Activated CD4-positive, alpha-beta T cell treated with anti-CD3 and anti-CD28 coated beads, Interleukin-2, amount 50 U/mL, for 16 hours (primary cell): Measurements from ENCODE around the gene OASL.
"Not testable (repeated sequence)": the region's sequence is repeated elsewhere in the genome, so short reads cannot be mapped to it uniquely, and the experiment has no call there.

Experiments used
- DNase-seq: peaks from one replicate; pipeline ENCODE4 v3.0.0-alpha.2; 2020

The OASL gene

GRCh38 chr12:121057794-121058193 is 18.7 kb upstream of the OASL start:
- DNase-seq: no peak

GRCh38 chr12:121053706-121054105 is 14.7 kb upstream of the OASL start:
- no peak for DNase-seq

- no peak for DNase-seq
These were observed 11.7 kb upstream of the OASL start for GRCh38 chr12:121050725-121051124.

GRCh38 chr12:121048442-121048841 is 9.4 kb upstream of the OASL start:
- DNase-seq: no peak

GRCh38 chr12:121047400-121047799 is 8.4 kb upstream of the OASL start:
- DNase-seq: not testable (repeated sequence)

GRCh38 chr12:121043067-121043466 is 4.0 kb upstream of the OASL start:
- DNase-seq: no peak

- DNase-seq: peak; percentile 89
These were observed 2.2 kb downstream of the OASL start for GRCh38 chr12:121036810-121037326.

GRCh38 chr12:121034616-121035305 is 4.3 kb downstream of the OASL start:
- DNase-seq: no peak

- DNase-seq: peak; percentile 93
These were observed 5.3 kb downstream of the OASL start for GRCh38 chr12:121033625-121034349.

- no peak for DNase-seq
These were observed 8.4 kb downstream of the OASL start for GRCh38 chr12:121030576-121031212.

GRCh38 chr12:121026274-121027045 is 12.6 kb downstream of the OASL start:
- no peak for DNase-seq

- DNase-seq: no peak
These were observed 13.4 kb downstream of the OASL start for GRCh38 chr12:121025442-121026226.

- no peak for DNase-seq
These were observed 15.2 kb downstream of the OASL start for GRCh38 chr12:121023799-121024198.

GRCh38 chr12:121022713-121023112 is 16.3 kb downstream of the OASL start:
- DNase-seq: no peak

GRCh38 chr12:121021754-121022153 is 17.3 kb downstream of the OASL start:
- no peak for DNase-seq

- DNase-seq: no peak
These were observed 20.0 kb downstream of the OASL start for GRCh38 chr12:121018860-121019617.

- DNase-seq: no peak
These were observed 21.0 kb downstream of the OASL start for GRCh38 chr12:121017966-121018491.

GRCh38 chr12:121015825-121016766 is 22.9 kb downstream of the OASL start, which contains the start of gene C12orf43:
Gene C12orf43, minus strand, starts transcription at chr12:121016487. Its CDS starts 13 bp downstream, at chr12:121016474.
- peak; percentile 95 for DNase-seq

- no peak for DNase-seq
These were observed 25.3 kb downstream of the OASL start for GRCh38 chr12:121013715-121014114.

- DNase-seq: no peak
These were observed 27.2 kb downstream of the OASL start for GRCh38 chr12:121011820-121012219.
